ENCODE measurements around the gene RTN4IP1. TPM values are rescaled to one million over a fixed set of nuclear protein-coding genes. Genes with fewer than 3 reads are reported as not detected.
"Not testable (repeated sequence)": the region's sequence is repeated elsewhere in the genome, so short reads cannot be mapped to it uniquely, and the experiment has no call there.

RTN4IP1 gene
- total and polyA plus RNA-seq, 11 donors = 6.9 to 23.3 (median 13.6) TPM

GRCh38 chr6:106629859-106630163 is 513 bp upstream of the RTN4IP1 start:
- peak overlapping the region; percentile 61 to 97 (median 90) for H3K4me3 ChIP-seq
- no peaks in the 10 kb centered on the region for H3K27me3 ChIP-seq
- H3K27ac ChIP-seq = peak overlapping the region in 11 of 12 donors; percentile 68 to 90 (median 80)
- no peak for ATAC-seq
- H3K36me3 ChIP-seq = no peaks in the 10 kb centered on the region
- TF ChIP-seq, protein P1, sequence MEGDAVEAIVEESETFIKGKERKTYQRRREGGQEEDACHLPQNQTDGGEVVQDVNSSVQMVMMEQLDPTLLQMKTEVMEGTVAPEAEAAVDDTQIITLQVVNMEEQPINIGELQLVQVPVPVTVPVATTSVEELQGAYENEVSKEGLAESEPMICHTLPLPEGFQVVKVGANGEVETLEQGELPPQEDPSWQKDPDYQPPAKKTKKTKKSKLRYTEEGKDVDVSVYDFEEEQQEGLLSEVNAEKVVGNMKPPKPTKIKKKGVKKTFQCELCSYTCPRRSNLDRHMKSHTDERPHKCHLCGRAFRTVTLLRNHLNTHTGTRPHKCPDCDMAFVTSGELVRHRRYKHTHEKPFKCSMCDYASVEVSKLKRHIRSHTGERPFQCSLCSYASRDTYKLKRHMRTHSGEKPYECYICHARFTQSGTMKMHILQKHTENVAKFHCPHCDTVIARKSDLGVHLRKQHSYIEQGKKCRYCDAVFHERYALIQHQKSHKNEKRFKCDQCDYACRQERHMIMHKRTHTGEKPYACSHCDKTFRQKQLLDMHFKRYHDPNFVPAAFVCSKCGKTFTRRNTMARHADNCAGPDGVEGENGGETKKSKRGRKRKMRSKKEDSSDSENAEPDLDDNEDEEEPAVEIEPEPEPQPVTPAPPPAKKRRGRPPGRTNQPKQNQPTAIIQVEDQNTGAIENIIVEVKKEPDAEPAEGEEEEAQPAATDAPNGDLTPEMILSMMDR (IDR thresholded peaks at IDR 0.05) = no peak
- TF ChIP-seq POLR2A (IDR thresholded peaks at IDR 0.05) = no peak
- 1% methylated on average over 12 to 14 of the region's 14 CpGs for WGBS, 4 donors
- H3K4me1 ChIP-seq = peaks cover 0 to 30% (median 14%) of the 10 kb centered on the region in 12 donors
- intact Hi-C loops (cut with DNase I) = loop anchor here in 1 of 10 donors (10.0 kb wide), 1 partner anchor 345 kb away; the partner anchor contains the start of gene CD24
- no peaks in the 10 kb centered on the region for H3K9me3 ChIP-seq
- no peak for DNase-seq

GRCh38 chr6:106628658-106629102 is 618 bp downstream of the RTN4IP1 start:
- 31 to 33% (median 32%) methylated on average over 7 of the region's 7 CpGs for WGBS, 4 donors
- DNase-seq (no peak), ATAC-seq (peak in 2 of 4 donors; percentile 8 to 10)
- H3K36me3 ChIP-seq = no peaks in the 10 kb centered on the region
- peak overlapping the region; percentile 61 to 97 (median 90) for H3K4me3 ChIP-seq
- intact Hi-C loops (cut with DNase I) = loop anchor here in 1 of 10 donors (10.0 kb wide), 1 partner anchor 346 kb away; the partner anchor contains the start of gene CD24
- H3K27ac ChIP-seq = peak overlapping the region in 11 of 12 donors; percentile 68 to 90 (median 80)
- H3K27me3 ChIP-seq = no peaks in the 10 kb centered on the region
- TF ChIP-seq, protein P1 (IDR thresholded peaks at IDR 0.05) = no peak
- TF ChIP-seq POLR2A (IDR thresholded peaks at IDR 0.05) = no peak
- peaks cover 0 to 30% (median 14%) of the 10 kb centered on the region in 12 donors for H3K4me1 ChIP-seq
- no peaks in the 10 kb centered on the region for H3K9me3 ChIP-seq

DNA sequence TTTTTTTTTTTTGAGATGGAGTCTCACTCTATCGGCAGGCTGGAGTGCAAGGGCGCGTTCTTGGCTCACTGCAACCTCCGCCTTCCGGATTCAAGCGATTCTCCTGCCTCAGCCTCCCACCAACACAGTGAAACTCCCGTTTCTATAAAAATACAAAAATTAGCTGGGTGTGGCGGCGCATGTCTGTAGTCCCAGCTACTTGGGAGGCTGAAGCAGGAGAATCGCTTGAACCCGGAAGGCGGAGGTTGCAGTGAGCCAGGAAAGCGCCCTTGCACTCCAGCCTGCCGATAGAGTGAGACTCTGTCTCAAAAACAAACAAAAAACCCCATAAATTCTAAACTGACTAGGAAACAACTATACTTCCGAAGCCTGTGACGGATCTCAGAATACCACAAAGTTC is 1.5 kb downstream of the RTN4IP1 start:
- H3K9me3 ChIP-seq, H3K4me3 ChIP-seq, H3K27ac ChIP-seq, H3K36me3 ChIP-seq, H3K27me3 ChIP-seq, ATAC-seq, DNase-seq: not testable (repeated sequence)
- 90 to 97% (median 93%) methylated on average over 16 of the region's 16 CpGs for WGBS, 4 donors
- peaks cover 0 to 30% (median 12%) of the 10 kb centered on the region in 12 donors for H3K4me1 ChIP-seq
- intact Hi-C loops (cut with DNase I) = loop anchor here in 1 of 10 donors (10.0 kb wide), 1 partner anchor 347 kb away; the partner anchor contains the start of gene CD24

DNA sequence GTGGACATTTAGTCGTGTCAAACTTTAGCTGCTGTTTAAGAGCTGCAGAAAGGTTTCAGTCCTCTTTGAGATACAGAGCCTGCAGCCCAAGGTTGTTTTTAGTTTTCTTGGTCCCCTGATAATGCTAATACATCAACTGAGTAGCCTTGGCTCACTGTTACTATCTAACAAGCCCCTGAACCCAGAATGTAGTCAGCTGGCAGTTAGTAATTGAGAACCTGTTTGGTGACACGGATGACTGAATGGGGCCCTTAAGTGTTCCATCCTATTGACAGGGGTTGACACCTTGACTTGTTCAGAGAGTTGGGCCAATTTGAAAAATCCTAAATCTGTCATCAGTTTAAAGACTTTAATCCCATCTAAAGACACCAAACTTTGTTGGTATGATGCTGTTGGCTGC is 2.8 kb downstream of the RTN4IP1 start:
- Histone ChIP-seq H3K9me3 (no peaks in the 10 kb centered on the region), H3K4me3 (no peak overlapping the region), H3K27me3 (no peaks in the 10 kb centered on the region), H3K4me1 (peaks cover 0 to 26% (median 12%) of the 10 kb centered on the region in 12 donors), H3K27ac (no peak overlapping the region), H3K36me3 (peaks cover 0 to 9% (median 5%) of the 10 kb centered on the region in 9 donors)
- ATAC-seq (no peak), DNase-seq (no peak)
- no peak for TF ChIP-seq POLR2A (IDR thresholded peaks at IDR 0.05)
- TF ChIP-seq, protein P1 (IDR thresholded peaks at IDR 0.05) = no peak
- intact Hi-C loops (cut with DNase I) = loop anchor here in 1 of 10 donors (10.0 kb wide), 1 partner anchor 348 kb away; the partner anchor contains the start of gene CD24
- WGBS, 4 donors = 19 to 40% (median 29%) methylated on average over 2 of the region's 2 CpGs
